NB4 (cell line): ENCODE results near the gene KSR2.

Experiments used
- MYC ChIP-seq: IDR thresholded peaks from 2 replicates; pipeline ENCODE4 v1.6.1; 2011; ENCODE audit warnings: low read depth, low read length
- POLR2A ChIP-seq: IDR thresholded peaks from 2 replicates; pipeline ENCODE4 v1.6.1; 2011; ENCODE audit warnings: mild to moderate bottlenecking; ENCODE audit not compliant: insufficient read length; ENCODE audit errors: extremely low read depth

GRCh38 chr12:117967043-117967442, 1.7 kb downstream of the KSR2 start:
- no peak for TF ChIP-seq POLR2A
- no peak for TF ChIP-seq MYC
